ENCODE measurements around the gene BIN2. TPM values are rescaled to one million over a fixed set of nuclear protein-coding genes. Genes with fewer than 3 reads are reported as not detected.

BIN2 gene
- total and polyA plus RNA-seq, 10 of the 15 experiments (the other 5 are each of a cell fraction or from before 2014, with no cell fraction given): 8.6 to 42.9 (median 32.1) TPM

- TF ChIP-seq E4F1 (IDR thresholded peaks at IDR 0.05; ENCODE audit: borderline replicate concordance, partially characterized antibody) (no peak), NFYB (IDR thresholded peaks at IDR 0.05; ENCODE audit: insufficient read depth, low read depth, low read length) (no peak), ZNF24 (IDR thresholded peaks at IDR 0.05) (no peak), MYC (IDR thresholded peaks at IDR 0.05; ENCODE audit: insufficient read depth, insufficient read length, insufficient replicate concordance, low read length, severe bottlenecking) (no peak), EGR1 (IDR thresholded peaks at IDR 0.05; ENCODE audit: borderline replicate concordance in 1 of 2, low read depth in 2 of 2, low read length in 2 of 2) (no peak), ASH2L (IDR thresholded peaks at IDR 0.05; ENCODE audit: borderline replicate concordance, low read depth) (no peak), USF2 (IDR thresholded peaks at IDR 0.05; ENCODE audit: borderline replicate concordance, low read depth, low read length) (no peak), NR2C1 (IDR thresholded peaks at IDR 0.05) (no peak), NKRF (conservative IDR thresholded peaks at IDR 0.05) (no peak), NRF1 (conservative IDR thresholded peaks at IDR 0.05; ENCODE audit: low read depth, low read length) (no peak), POLR2A (IDR thresholded peaks at IDR 0.05; ENCODE audit: low read depth, low read length) (no peak)
Observed at GRCh38 chr12:51311389-51311788, 12.6 kb downstream of the BIN2 start (continued).
